Astrocyte (in vitro differentiated cells and primary cell): ENCODE data around the gene PRKD1. TPM values are rescaled to one million over a fixed set of nuclear protein-coding genes. Genes with fewer than 3 reads are reported as not detected.
"Not testable (repeated sequence)": the region's sequence is repeated elsewhere in the genome, so short reads cannot be mapped to it uniquely, and the experiment has no call there.

ENCODE experiments used
- DNase-seq: peaks from one replicate; pipeline ENCODE4 v3.0.0-alpha.2; 2010; ENCODE audit warnings: low read depth
- FAIRE-seq: peaks from 2 replicates; lab custom pipeline; 2011; peaks lifted over from hg19 to GRCh38; lab: Jason Lieb, UNC
- H2AFZ ChIP-seq: 2 replicates; pipeline ENCODE4 v1.6.0; 2012; ENCODE audit warnings: low read depth, low read length, inconsistent platforms
- H3K27ac ChIP-seq: 2 replicates; pipeline ENCODE4 v1.5.1; 2011; ENCODE audit warnings: low read depth, low read length, inconsistent platforms
- H3K27me3 ChIP-seq: 2 replicates; pipeline ENCODE4 v1.6.0; 2011; ENCODE audit warnings: low read length, inconsistent platforms; ENCODE audit not compliant: insufficient read depth
- H3K36me3 ChIP-seq: 2 replicates; pipeline ENCODE4 v1.5.1; 2011; ENCODE audit warnings: low read length, inconsistent platforms; ENCODE audit not compliant: insufficient read depth
- H3K4me1 ChIP-seq: 2 replicates; pipeline ENCODE4 v1.5.1; 2011; ENCODE audit warnings: low read length, inconsistent platforms; ENCODE audit not compliant: insufficient read depth
- H3K4me2 ChIP-seq: 2 replicates; pipeline ENCODE4 v1.6.0; 2012; ENCODE audit warnings: low read length, inconsistent platforms
- H3K4me3 ChIP-seq: 2 replicates; pipeline ENCODE4 v1.5.1; 2011; ENCODE audit warnings: low read depth, mild to moderate bottlenecking, low read length, inconsistent platforms; ENCODE audit not compliant: insufficient read depth
- H3K79me2 ChIP-seq: 2 replicates; pipeline ENCODE4 v1.6.0; 2012; ENCODE audit warnings: mild to moderate bottlenecking, low read length, inconsistent platforms; ENCODE audit not compliant: insufficient read depth
- H3K9ac ChIP-seq: 2 replicates; pipeline ENCODE4 v1.6.0; 2012; ENCODE audit warnings: mild to moderate bottlenecking, low read length, inconsistent platforms
- H3K9me3 ChIP-seq: 2 replicates; pipeline ENCODE4 v1.5.1; 2012; ENCODE audit warnings: low read depth, mild to moderate bottlenecking, low read length, inconsistent platforms; ENCODE audit not compliant: insufficient read depth
- H4K20me1 ChIP-seq: 2 replicates; pipeline ENCODE4 v1.6.0; 2012; ENCODE audit warnings: low read length, inconsistent platforms; ENCODE audit not compliant: insufficient read depth
- H3K27ac Mint-ChIP-seq: one replicate; pipeline ENCODE4 v1.8.0; 2021; ENCODE audit warnings: mild to moderate bottlenecking, mixed read lengths; ENCODE audit not compliant: unreplicated experiment
- H3K27me3 Mint-ChIP-seq: one replicate; pipeline ENCODE4 v1.8.0; 2021; ENCODE audit warnings: low read depth, mixed read lengths; ENCODE audit not compliant: unreplicated experiment
- H3K36me3 Mint-ChIP-seq: one replicate; pipeline ENCODE4 v1.8.0; 2021; ENCODE audit warnings: low read depth, mixed read lengths; ENCODE audit not compliant: unreplicated experiment
- H3K4me1 Mint-ChIP-seq: one replicate; pipeline ENCODE4 v1.8.0; 2021; ENCODE audit warnings: low read depth, mixed read lengths; ENCODE audit not compliant: unreplicated experiment
- H3K4me3 Mint-ChIP-seq: one replicate; pipeline ENCODE4 v1.8.0; 2021; ENCODE audit warnings: mild to moderate bottlenecking, moderate library complexity, mixed read lengths; ENCODE audit not compliant: unreplicated experiment
- H3K9me3 Mint-ChIP-seq: one replicate; pipeline ENCODE4 v1.8.0; 2021; ENCODE audit warnings: mild to moderate bottlenecking, mixed read lengths; ENCODE audit not compliant: unreplicated experiment
- EZH2 ChIP-seq: IDR thresholded peaks from 2 replicates; pipeline ENCODE4 v1.6.1; 2012; ENCODE audit warnings: mild to moderate bottlenecking, low read length, inconsistent platforms; ENCODE audit not compliant: insufficient read depth
- total RNA-seq: library from RNA; stranded (reverse); gene quantifications from 2 replicates; pipeline ENCODE4 v1.2.1, GENCODE V29; 2021
- TF ChIP-seq, protein P1 (sequence below): IDR thresholded peaks from 2 replicates; pipeline ENCODE4 v1.5.1; 2011; ENCODE audit warnings: low read depth, mild to moderate bottlenecking, inconsistent platforms, low read length, moderate library complexity; ENCODE audit not compliant: insufficient read depth

Gene PRKD1
- total RNA-seq, 1 donor from 2014 or later = 5.9 TPM

DNA sequence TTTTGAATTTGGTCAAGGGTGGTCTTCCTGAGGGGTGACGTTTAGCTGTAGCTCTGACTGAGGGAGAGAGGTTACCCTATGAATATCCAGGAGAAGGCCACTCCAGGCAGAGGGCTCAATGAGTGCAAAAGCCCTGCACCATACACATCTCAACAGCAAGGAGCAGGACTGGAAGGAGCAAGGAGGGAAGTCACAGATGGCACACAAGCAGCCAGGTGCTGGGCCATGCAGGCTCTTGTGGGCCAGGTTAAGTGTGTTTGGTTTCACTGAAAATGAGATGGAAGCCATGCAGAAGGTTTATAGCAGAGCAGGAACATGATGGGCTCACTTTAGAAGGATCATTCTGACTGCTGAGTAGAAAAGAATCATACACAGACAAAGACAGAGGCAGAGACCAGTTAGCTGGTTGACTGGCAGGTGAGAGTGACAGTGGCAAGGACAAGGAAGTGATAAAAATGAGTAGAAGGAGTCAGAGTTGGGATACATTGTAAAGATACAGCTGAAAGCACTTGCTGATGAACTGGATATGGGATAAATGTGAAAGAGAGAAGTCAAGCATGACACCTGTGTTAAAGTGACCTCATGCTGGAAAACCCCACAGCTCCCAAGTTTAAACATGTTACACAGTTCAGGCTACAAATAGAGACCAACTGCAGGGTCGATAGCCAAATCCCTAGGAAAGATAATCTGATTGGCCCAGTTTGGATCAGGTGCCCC is 81.2 kb downstream of the PRKD1 start:
- H3K4me1 ChIP-seq = no peaks in the 10 kb centered on the region
- H3K4me3 ChIP-seq = no peak overlapping the region
- H3K27ac Mint-ChIP-seq = no peak overlapping the region
- H3K27me3 Mint-ChIP-seq = no peaks in the 10 kb centered on the region
- no peak overlapping the region for H3K9ac ChIP-seq
- peaks cover under 1% of the 10 kb centered on the region for H3K36me3 Mint-ChIP-seq
- no peak overlapping the region for H3K4me2 ChIP-seq
- FAIRE-seq (no peak), DNase-seq (no peak)
- peaks cover under 1% of the 10 kb centered on the region for H3K9me3 Mint-ChIP-seq
- H3K27ac ChIP-seq = no peak overlapping the region
- peaks cover 2% of the 10 kb centered on the region for H3K4me1 Mint-ChIP-seq
- TF ChIP-seq, protein P1, sequence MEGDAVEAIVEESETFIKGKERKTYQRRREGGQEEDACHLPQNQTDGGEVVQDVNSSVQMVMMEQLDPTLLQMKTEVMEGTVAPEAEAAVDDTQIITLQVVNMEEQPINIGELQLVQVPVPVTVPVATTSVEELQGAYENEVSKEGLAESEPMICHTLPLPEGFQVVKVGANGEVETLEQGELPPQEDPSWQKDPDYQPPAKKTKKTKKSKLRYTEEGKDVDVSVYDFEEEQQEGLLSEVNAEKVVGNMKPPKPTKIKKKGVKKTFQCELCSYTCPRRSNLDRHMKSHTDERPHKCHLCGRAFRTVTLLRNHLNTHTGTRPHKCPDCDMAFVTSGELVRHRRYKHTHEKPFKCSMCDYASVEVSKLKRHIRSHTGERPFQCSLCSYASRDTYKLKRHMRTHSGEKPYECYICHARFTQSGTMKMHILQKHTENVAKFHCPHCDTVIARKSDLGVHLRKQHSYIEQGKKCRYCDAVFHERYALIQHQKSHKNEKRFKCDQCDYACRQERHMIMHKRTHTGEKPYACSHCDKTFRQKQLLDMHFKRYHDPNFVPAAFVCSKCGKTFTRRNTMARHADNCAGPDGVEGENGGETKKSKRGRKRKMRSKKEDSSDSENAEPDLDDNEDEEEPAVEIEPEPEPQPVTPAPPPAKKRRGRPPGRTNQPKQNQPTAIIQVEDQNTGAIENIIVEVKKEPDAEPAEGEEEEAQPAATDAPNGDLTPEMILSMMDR = no peak
- TF ChIP-seq EZH2 = no peak
- no peaks in the 10 kb centered on the region for H3K36me3 ChIP-seq
- H3K9me3 ChIP-seq = no peaks in the 10 kb centered on the region
- H4K20me1 ChIP-seq = peaks cover 41% of the 10 kb centered on the region
- peaks cover 27% of the 10 kb centered on the region for H3K79me2 ChIP-seq
- H3K4me3 Mint-ChIP-seq = no peak overlapping the region
- no peaks in the 10 kb centered on the region for H3K27me3 ChIP-seq
- no peak overlapping the region for H2AFZ ChIP-seq

DNA sequence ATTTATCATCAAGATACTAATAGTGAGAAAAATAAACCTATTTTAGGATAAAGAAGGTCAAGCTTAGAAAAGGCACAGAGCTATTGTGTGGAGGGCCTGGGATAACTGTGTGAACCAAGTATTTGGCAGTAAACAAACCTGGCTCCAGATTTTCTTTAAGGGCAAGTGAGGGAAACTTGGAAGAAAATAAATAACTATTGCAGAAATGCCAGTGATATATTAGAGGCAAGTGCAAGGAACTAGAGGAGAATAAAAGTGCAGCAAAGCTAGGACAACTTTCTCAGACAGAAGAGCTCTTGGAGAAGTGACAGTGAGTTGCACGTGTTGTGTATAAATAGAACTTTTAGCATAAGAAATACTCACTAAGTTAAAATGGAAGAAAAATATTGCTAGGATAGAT is 83.7 kb downstream of the PRKD1 start:
- Histone ChIP-seq H3K9me3 (peaks cover 16% of the 10 kb centered on the region), H3K27me3 (no peaks in the 10 kb centered on the region), H3K36me3 (no peaks in the 10 kb centered on the region), H3K4me2 (no peak overlapping the region), H4K20me1 (peaks cover 20% of the 10 kb centered on the region), H3K27ac (no peak overlapping the region), H2AFZ (no peak overlapping the region), H3K79me2 (peaks cover 24% of the 10 kb centered on the region), H3K4me3 (no peak overlapping the region), H3K9ac (no peak overlapping the region), H3K4me1 (no peaks in the 10 kb centered on the region)
- Mint-ChIP-seq H3K27ac (no peak overlapping the region), H3K4me1 (no peaks in the 10 kb centered on the region), H3K4me3 (no peak overlapping the region), H3K36me3 (peaks cover 12% of the 10 kb centered on the region), H3K9me3 (peaks cover 19% of the 10 kb centered on the region), H3K27me3 (no peaks in the 10 kb centered on the region)
- TF ChIP-seq, protein P1 = no peak
- TF ChIP-seq EZH2 = no peak
- no peak for DNase-seq
- FAIRE-seq = no peak

DNA sequence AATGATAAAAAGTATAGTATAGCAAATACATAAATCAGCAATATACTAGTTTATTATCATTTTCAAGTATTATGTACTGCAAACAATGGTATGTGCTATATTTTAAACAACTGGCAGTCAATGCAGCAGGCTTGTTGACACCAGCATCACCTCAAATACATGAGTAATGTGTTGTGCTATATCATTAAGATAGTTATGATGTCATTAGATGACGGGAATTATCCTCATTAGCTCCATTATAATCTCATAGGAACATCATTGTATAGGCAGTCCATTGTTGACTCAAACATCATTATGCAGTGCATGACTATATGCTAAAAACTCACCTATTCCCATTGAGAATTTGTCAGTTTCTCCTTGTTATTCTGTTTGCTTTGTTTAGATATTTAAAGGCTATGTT is 85.4 kb downstream of the PRKD1 start:
- H3K27ac ChIP-seq = no peak overlapping the region
- no peak overlapping the region for H3K9ac ChIP-seq
- no peaks in the 10 kb centered on the region for H3K27me3 ChIP-seq
- H3K79me2 ChIP-seq = peaks cover 11% of the 10 kb centered on the region
- no peak overlapping the region for H2AFZ ChIP-seq
- H3K27ac Mint-ChIP-seq = no peak overlapping the region
- FAIRE-seq (no peak), DNase-seq (no peak)
- H4K20me1 ChIP-seq = peaks cover 8% of the 10 kb centered on the region
- H3K4me1 Mint-ChIP-seq = no peaks in the 10 kb centered on the region
- H3K4me2 ChIP-seq = no peak overlapping the region
- H3K4me3 Mint-ChIP-seq = no peak overlapping the region
- peaks cover 17% of the 10 kb centered on the region for H3K9me3 ChIP-seq
- H3K36me3 ChIP-seq = no peaks in the 10 kb centered on the region
- H3K27me3 Mint-ChIP-seq = no peaks in the 10 kb centered on the region
- H3K4me3 ChIP-seq = no peak overlapping the region
- H3K4me1 ChIP-seq = no peaks in the 10 kb centered on the region
- peaks cover 25% of the 10 kb centered on the region for H3K9me3 Mint-ChIP-seq
- H3K36me3 Mint-ChIP-seq = peaks cover 12% of the 10 kb centered on the region
- TF ChIP-seq EZH2 = no peak

DNA sequence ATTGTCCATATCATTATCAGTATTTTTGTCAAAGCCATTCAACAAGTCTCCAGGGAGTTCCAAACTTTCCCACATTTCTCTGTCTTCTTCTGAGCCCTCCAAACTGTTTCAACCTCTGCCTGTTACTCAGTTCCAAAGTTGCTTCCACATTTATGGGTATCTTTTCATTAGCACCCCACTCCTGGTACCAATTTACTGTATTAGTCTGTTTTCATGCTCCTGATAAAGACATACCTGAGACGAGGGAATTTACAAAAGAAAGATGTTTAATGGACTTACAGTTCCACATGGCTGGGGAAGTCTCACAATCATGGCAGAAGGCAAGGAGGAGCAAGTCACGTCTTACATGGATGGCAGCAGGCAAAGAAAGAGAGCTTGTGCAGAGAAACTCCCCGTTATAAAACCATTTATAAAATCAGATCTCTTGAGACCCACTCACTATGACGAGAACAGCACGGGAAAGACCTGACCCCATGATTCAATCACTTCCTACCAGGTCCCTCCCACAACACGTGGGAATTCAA is 87.2 kb downstream of the PRKD1 start:
- H3K27me3 Mint-ChIP-seq, H3K4me1 Mint-ChIP-seq, H3K79me2 ChIP-seq, H3K4me2 ChIP-seq, H3K27me3 ChIP-seq, FAIRE-seq, H3K36me3 ChIP-seq, H3K4me1 ChIP-seq, H3K27ac ChIP-seq, DNase-seq, H3K27ac Mint-ChIP-seq, H3K4me3 Mint-ChIP-seq, H2AFZ ChIP-seq, H3K9ac ChIP-seq, H3K4me3 ChIP-seq, H4K20me1 ChIP-seq: not testable (repeated sequence)
- peaks cover 17% of the 10 kb centered on the region for H3K9me3 ChIP-seq
- Mint-ChIP-seq H3K36me3 (peaks cover 12% of the 10 kb centered on the region), H3K9me3 (peaks cover 25% of the 10 kb centered on the region)

DNA sequence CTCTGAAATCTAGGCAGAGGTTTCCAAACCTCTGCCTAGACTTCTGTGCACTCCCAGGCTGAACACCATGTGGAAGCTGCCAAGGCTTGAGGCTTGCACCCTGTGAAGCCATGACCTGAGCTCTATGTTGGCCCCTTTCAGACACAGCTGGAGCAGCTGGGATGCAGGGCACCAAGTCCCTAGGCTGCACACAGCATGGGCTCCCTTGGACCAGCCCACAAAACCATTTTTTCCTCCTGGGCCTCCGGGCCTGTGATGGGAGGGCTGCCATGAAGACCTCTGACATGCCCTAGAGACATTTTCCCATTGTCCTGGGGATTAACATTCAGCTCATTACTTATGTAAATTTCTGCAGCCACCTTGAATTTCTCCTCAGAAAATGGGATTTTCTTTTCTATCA is 88.0 kb downstream of the PRKD1 start:
- not testable (repeated sequence) for H3K27me3 Mint-ChIP-seq, FAIRE-seq, H3K27me3 ChIP-seq, H3K79me2 ChIP-seq, H3K4me3 ChIP-seq, H3K27ac Mint-ChIP-seq, H3K36me3 ChIP-seq, H4K20me1 ChIP-seq, H3K9ac ChIP-seq, H3K4me1 Mint-ChIP-seq, H3K4me2 ChIP-seq, DNase-seq, H3K4me1 ChIP-seq, H3K27ac ChIP-seq, H2AFZ ChIP-seq, H3K4me3 Mint-ChIP-seq
- Mint-ChIP-seq H3K36me3 (peaks cover 12% of the 10 kb centered on the region), H3K9me3 (peaks cover 25% of the 10 kb centered on the region)
- H3K9me3 ChIP-seq = peaks cover 17% of the 10 kb centered on the region
